ENCODE results near the gene KLF5.

Gene KLF5

DNA sequence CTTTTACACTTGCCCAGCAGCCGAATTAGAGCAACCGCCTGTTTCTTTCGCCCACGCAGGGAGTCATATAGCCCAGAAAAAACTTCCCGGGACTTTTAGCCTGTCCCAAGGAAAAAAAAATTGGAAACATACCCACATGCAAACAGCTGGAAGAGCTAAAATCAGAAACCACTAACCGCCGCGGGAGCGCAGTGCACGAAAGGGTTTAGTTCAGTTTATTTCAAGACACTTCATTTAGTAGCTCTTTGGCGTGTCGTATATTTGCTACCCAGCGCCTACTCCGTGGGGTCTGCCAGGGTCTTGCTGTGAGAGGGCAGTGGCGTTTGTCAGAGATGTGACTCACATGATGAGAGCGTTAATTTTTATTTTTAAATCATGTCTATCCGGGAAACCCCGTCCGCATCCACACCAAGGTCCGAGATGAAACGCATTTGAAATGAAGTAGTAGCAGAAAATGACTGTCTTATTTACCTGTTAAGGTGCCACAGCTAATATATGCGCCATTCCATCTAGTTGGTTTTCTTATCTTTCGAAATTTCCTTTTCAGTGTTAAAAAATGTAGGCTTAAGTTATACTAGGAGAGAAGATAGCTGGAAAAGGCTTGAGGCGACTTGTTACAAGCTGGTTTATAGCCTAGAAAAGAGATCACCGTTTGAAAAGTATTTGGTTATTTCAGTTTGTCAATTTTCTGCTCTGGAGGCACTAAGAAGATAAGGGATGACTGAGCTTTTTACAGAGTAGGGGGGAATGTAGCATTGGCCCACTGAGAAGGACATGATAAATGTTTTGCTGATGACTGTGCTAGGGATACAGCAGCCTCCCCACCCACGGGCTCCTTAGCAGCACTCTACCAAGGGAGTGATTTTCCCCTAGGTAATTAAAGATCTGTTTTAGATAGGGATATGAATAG lies 1.7 kb downstream of the KLF5 start:
- no peak for DNase-seq

DNA sequence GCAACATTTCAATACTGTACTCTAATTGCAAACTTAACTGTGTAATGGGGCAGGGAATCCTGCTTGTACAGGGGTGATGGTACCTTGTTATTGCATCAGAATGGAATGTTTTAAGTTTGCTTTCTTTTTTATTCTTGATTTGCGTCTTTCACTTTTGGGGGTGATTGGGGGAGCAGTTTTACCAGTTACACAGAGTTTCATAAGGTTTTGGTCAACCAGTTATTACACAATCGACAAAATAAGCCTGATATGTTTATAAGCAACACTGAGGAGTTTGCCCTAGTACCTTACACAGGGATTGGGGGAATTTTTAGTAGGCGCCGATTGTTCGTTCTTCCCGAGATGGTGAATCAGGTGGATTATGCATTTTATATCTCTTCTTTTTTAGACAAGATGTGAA lies 2.7 kb downstream of the KLF5 start:
- DNase-seq = no peak

DNA sequence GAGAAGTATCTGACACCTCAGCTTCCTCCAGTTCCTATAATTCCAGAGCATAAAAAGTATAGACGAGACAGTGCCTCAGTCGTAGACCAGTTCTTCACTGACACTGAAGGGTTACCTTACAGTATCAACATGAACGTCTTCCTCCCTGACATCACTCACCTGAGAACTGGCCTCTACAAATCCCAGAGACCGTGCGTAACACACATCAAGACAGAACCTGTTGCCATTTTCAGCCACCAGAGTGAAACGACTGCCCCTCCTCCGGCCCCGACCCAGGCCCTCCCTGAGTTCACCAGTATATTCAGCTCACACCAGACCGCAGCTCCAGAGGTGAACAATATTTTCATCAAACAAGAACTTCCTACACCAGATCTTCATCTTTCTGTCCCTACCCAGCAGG lies 3.1 kb downstream of the KLF5 start:
- DNase-seq = no peak

DNA sequence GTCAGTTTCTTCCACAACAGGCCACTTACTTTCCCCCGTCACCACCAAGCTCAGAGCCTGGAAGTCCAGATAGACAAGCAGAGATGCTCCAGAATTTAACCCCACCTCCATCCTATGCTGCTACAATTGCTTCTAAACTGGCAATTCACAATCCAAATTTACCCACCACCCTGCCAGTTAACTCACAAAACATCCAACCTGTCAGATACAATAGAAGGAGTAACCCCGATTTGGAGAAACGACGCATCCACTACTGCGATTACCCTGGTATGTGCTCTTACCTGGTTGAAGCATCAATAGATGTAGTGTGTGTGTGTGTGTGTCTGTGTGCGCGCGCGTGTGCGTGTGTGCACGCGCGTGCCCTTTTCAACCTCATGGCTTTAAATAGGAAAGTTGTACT lies 3.7 kb downstream of the KLF5 start:
- no peak for DNase-seq

DNA sequence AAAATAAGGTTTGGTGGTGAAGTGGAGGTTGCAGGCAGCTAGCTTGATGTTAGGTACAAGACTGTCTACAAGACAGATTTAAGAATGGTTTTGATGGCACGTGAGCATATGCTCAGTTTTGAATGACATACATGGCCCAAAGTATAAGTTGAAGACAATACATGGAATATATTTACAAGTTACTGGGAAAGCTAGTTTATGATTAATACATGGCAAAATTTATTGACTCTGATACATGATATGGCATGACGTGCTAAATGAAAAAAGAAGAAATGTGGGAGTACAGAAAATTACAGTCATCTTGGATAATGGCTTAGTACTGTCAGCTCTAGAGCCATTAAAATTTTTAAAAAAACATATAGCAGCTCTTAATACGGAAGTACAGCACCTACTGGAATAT lies 4.4 kb downstream of the KLF5 start:
- no peak for DNase-seq

DNA sequence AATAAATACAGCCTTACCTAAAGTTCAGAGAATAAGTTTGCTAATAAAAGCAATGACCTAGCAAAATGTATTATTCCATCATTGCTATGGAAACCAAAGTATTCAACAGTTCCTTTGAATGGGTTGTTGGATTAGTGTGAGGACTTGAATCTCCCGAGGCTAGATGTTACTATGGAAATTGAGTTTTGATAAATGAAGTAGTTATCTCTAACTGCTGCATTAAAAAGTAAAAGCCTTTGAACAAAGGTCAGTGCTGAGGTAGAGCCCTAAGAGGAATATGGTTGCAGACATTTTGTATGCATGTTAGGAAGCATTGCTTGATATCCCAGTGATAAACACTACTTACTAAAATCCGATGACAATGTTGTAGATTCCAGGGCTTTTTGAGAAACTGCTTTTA lies 6.2 kb downstream of the KLF5 start:
- DNase-seq = no peak

DNA sequence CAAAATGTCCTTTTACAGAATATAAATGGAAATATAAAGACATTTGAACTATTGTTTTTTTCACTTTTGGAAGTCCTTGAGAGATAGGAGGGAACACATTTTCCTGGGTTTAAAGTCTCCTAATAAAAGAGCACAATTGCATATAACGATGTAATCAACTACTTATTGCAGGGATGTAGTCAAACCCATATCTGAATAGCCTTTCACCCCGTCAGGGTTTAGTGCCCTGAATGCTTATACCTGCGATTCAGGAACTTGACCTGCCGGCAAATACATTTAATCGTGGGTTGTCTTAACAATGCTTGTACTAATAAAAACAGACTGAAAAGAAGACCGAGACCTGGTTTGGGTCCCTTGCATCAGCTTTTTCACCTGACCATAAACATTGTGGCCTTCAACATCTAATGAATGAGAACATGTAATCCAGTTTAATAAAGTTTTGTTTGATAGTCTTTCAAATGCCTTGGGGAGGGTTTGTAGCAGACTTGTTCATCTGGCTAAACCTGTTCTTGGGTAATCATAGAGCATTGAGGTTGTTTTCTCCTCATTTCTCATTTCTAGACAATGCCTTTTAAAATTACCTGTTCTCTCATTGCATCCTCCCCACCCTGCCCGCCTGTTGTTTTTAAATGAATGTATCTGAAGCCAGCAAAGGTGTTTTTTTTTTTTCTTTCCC lies 7.0 kb downstream of the KLF5 start:
- no peak for DNase-seq

DNA sequence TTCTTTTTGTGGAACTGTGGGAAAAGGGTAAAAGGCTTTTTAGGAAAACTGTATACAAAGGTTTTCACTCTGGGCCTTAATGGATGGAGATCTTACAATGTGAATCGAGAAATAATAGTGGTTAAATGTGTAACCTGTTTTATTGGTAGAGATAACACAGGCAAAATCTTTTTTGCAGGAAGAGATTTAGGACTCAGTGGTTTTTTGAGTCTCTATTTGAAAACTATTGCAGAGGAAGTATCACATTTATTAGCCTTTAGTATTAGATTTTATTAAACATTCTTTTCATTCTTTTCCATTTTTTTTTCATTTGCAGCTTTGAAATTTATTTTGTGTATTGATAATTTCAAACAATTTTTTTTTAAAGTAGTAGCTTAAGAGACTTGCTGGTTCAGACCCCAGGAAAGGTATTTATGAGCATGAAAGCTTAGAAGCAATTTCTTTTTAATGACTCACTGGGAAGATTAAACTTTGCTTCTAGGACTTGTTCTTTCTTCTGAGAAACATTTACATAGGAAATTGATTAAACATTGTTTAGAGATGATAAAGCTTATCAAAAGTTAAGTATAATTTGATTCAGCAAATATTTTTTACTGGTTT lies 10.5 kb downstream of the KLF5 start:
- no peak for DNase-seq

DNA sequence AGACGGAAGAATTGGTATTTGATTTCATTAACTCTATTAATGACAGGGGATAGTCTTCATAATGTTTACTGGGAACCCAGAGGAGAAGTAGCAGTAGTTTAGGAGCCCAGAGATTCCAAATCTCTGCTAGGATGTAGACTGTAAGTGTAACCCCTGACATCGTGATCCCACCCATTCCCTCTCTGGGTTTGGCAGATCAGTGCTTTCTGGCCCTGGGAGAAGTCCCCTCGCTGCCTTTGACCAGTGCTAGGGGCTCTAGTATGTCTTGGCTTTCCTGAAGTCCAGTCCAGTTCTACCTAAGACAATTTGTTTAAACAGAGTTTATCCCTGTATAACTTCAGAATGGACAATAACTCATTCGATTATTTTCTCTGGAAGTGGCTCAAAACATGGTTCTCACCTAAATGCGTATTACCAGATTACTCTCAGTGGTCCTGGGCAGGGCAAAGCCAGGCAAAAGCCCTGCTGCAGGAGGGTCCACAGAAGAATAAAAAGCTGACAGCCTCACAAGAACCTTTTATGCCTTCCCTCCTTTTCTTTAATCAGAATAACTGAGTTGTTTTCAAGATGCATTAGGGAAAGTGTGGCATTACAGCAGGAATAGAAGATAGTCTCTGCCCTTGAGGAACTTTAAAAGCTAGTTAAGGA lies 11.8 kb downstream of the KLF5 start:
- no peak for DNase-seq

DNA sequence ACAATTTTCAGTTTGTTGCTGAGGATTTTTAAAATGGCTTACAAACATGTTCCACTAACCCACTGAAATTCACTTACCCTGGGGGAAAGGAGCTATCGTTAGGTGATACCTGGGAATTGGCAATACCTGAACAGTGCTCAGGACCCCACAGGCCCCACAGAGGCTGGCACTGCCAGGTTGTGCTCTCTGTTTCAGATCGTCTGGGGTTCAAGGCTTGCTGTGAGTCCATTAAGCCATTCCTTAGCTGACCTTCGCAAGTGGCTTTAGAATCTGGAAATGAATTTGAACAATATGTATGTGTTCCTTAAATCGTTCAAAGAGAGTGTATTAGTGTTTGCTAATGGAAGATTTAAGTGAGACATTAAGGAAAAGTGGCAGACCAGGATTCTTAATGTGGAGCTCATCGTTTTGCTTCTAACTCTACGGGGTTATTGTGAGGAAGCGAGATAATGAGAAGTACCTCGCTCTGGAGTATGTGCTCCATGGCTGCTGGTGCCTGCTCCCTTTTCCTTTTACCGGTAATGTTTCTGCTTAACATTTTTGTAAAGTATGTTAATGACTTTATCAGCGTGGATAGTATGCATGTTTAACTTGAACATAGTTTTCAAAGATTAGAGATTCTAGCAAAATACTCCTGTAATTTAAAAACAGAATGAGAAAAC lies 13.6 kb downstream of the KLF5 start:
- no peak for DNase-seq

DNA sequence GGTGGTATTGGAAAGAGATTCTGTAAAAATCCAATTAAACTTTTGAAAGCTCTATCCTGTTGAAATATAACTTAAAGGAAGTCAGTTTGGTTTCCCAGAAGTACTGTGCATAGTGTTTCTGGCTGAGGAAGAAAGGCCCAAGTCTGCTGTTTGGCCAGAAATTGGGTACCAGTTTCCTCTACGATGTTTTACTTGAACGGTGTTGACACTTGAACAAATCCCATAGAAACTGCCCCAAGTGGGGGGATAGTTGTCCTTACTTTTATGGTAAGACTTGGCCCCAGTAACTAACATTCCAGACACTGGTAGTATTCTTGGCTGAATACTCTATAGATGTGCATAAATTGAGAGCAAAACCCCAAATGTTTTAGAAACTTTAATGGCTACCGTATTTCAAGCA lies 14.2 kb downstream of the KLF5 start:
- DNase-seq = no peak

DNA sequence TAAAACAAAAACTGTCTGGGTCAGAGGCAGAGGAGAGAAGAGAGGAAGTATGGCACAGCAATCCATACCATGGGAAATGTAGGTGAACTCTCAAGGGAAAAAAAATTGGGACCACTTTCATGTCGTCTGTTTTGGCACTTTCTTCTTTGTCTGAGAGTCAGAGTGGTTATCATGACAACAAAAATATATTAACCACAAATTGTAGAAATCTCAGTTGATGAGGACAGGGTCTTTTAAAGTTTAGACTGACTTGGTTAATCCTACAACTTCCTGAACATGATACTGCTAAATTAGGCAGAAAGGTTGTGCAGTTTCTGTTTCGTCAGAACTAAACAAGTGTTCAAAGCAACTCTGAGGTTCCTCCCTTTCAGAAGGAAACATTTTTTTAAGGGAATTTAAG lies 15.2 kb downstream of the KLF5 start:
- no peak for DNase-seq

DNA sequence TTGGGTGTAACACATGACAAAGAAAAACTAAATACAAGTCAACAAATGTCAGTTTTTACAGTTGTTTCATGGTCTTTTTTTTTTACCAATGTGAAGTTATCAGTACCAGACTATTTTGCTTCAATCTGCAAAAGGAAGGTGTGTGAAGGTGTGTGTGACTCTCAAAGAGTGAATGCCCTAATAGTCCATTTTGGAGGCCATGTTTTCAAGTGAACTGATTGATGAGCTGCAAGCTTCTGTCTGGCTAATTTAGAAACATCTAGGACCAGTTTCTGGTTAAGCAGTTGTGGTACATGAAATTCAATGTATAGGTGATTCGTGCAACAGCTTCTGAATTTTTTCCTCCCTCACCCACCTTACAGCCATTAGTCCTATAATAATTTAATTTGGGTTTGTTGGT lies 16.1 kb downstream of the KLF5 start:
- DNase-seq = no peak

DNA sequence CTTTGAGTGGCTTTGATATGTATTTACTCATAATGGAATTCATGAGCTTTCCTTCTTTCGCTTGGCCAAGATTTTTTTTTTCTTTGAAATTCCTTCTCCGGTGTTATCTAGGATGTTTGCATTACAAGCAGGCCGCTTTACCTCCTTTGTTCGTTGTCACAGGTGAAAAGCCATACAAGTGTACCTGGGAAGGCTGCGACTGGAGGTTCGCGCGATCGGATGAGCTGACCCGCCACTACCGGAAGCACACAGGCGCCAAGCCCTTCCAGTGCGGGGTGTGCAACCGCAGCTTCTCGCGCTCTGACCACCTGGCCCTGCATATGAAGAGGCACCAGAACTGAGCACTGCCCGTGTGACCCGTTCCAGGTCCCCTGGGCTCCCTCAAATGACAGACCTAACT lies 16.7 kb downstream of the KLF5 start:
- DNase-seq = no peak

DNA sequence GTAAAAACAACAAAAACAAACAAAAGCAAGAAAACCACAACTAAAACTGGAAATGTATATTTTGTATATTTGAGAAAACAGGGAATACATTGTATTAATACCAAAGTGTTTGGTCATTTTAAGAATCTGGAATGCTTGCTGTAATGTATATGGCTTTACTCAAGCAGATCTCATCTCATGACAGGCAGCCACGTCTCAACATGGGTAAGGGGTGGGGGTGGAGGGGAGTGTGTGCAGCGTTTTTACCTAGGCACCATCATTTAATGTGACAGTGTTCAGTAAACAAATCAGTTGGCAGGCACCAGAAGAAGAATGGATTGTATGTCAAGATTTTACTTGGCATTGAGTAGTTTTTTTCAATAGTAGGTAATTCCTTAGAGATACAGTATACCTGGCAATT lies 17.1 kb downstream of the KLF5 start:
- DNase-seq = no peak

DNA sequence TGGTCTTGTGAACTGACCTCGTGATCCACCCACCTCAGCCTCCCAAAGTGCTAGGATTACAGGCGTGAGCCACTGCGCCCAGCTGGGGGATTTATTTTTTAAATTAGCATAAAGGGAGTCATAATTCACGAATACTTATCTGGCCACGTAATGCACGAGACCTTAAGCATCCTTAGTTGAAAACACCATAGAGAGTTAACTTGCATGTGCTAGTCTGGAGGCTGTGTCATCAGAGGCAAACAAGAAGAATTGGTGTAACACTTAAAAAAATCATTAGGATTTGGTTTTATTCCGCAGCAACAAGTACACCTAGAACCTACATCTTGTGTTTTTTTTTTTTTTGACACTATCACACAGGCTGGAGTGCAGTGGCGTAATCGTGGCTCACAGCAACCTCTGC lies 19.1 kb downstream of the KLF5 start:
- no peak for DNase-seq

DNA sequence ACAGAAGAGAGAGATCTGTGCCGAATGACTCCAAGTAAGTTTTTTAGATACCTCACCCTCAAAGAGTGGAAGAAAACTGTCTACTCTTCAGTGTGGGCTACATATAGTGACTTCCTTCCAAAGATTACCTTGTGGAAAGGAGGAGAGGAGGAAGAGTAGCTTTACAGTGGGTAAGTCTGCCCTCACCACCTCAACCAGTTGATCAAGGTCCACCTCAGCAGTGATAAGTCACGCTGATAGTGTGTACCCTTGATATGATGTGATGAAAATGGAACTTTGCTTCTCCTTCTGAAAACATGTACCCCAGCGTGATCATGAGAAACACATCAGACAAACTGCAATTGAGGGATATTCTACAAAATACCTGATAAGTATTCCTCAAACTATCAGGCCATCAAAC lies 20.6 kb downstream of the KLF5 start:
- no peak for DNase-seq

DNA sequence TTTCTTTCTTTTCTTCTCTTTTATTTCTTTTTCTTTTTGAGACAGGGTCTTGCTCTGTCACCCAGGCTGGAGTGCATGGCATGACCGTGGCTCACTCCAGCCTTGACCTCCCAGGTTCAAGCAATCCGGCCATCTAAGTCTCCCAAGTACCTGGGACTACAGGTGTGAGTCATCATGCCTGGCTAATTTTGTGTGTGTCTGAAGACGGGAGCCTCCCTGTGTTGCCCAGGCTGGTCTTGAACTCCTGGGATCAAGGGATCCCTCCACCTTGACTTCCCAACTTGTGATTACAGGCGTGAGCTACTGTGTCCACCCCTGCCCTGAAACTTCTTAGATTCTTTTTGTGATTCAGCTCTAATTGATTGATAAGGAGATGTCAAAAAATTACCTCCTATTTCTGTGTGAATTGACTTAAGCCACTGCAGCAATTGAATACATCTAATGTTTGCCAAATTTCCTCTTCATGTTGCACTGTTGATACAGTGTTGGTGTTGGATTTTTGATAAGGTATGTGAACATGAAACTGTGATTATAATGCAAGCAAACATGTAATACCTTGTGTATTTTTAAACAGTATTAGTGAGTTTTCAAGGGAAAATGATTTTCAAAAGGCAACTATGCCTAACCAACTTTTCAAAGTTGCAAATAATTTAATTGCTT lies 22.6 kb downstream of the KLF5 start:
- DNase-seq = no peak

DNA sequence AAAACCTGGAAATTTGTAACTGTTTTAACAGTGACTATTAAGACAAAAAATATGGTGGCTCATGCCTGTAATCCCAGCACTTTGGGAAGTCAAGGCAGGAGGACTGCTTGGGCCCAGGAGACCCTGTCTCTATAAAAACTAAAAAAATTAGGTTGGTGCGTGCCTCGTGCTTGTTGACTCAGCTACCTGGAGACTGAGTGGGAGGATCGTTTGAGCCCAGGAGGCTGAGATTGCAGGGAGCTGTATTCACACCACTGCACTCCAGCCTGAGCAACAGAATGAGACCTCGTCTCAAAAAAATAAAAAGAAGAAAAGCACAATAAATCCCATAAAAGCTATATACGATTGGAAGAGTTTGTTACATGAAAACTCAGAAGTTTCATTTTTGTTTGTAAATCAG lies 23.7 kb downstream of the KLF5 start:
- DNase-seq = no peak

DNA sequence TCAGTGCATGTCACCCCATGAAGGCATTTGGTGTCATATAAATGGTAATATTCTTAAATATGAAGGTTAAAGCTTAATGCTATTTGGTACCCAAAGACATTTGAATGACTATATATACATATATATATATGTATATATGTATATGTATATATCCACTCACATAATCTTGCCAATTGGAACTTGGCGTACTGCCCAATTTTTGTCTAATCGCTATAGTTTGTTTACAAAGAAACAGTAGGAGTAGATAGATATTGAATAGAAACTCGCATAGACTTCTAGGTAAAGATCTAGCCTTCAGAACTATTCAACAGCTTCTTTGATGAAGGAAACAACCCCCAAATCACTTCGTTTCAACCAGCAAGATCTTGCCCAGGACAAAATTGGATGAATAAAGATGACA lies 24.1 kb downstream of the KLF5 start:
- DNase-seq = no peak

DNA sequence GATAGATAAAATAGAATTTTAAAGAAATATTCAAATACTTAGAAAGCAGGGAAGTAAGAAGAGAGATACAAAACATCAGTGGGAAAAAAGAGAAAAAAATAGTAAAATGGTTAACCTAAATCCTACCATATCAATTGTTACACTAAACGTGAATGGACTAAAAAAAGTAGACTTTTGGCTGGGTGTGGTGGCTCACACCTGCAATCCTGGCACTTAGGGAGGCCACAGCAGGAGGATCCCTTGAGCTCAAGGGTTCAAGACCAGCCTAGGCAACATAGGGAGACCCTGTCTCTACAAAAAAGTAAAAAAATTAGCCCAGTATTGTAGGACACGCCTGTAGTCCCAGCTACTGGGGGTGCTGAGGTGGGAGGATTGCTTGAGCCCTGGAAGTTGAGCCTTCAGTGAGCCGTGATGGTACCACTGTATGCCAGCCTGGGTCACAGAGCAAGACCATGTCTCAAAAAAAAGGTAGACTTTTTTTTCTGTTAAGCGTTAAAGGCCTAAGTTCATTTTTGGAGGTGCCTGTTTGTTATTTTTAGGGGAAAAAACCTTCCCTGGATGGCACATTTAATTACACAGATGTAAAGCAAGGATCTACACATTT lies 29.6 kb downstream of the KLF5 start:
- no peak for DNase-seq

DNA sequence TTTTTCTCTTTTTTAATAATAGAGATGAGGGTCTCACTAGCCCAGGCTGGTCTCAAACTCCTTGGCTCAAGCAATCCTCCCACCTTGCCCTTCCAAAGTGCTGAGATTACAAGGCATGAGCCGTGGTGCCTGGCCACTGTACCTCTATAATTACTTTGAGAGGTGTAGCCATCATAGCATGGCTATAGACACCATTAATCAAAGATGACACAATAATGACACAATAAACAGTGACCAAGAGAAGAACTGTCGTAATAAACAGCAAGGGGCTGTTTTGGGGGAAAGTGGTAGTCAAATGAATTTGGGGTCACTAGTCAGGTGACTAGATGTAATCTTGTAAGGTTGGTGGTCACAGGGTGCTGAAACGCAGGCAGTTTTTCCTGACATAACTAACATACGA lies 30.4 kb downstream of the KLF5 start:
- DNase-seq = no peak
